HG03025 (cell line): Measurements from ENCODE around the gene CRISPLD2.

Source experiments
- ATAC-seq: cut with Tn5 transposase; IDR thresholded peaks from one replicate; pipeline ENCODE4 v1.9.1; 2021; ENCODE audit warnings: mild to moderate bottlenecking, moderate library complexity; ENCODE audit not compliant: unreplicated experiment, low FRiP score

The CRISPLD2 gene, protein sequence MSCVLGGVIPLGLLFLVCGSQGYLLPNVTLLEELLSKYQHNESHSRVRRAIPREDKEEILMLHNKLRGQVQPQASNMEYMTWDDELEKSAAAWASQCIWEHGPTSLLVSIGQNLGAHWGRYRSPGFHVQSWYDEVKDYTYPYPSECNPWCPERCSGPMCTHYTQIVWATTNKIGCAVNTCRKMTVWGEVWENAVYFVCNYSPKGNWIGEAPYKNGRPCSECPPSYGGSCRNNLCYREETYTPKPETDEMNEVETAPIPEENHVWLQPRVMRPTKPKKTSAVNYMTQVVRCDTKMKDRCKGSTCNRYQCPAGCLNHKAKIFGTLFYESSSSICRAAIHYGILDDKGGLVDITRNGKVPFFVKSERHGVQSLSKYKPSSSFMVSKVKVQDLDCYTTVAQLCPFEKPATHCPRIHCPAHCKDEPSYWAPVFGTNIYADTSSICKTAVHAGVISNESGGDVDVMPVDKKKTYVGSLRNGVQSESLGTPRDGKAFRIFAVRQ

GRCh38 chr16:84819644-84820304 is at the start of gene CRISPLD2:
Gene CRISPLD2, plus strand, starts transcription at chr16:84819985. Its CDS starts 18,511 bp downstream, at chr16:84838496.
- ATAC-seq = no peak

GRCh38 chr16:84773312-84773711 is 46.5 kb upstream of the CRISPLD2 start:
- ATAC-seq = no peak

DNA sequence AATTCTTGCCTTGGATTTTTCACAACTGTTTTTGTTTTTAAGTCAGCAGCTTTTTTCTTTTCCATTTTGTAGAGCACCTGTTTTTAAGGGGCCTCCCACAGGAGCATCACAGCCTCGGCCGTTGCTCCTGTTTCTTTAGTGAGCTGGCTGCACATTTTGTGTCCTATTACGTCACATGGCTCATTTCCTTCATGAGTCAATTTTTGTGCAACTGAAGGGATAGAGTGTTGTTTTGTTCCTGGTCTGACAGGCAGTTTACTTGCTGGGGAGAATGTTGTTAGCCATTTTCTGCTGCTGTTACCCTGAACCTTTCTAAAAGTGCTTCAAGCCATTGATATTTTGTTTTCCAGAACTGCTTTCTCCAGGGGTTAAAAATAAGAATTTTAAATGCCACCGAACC is 45.0 kb upstream of the CRISPLD2 start:
- ATAC-seq = no peak

- ATAC-seq = no peak
These were observed 44.4 kb upstream of the CRISPLD2 start for GRCh38 chr16:84775262-84775810.

DNA sequence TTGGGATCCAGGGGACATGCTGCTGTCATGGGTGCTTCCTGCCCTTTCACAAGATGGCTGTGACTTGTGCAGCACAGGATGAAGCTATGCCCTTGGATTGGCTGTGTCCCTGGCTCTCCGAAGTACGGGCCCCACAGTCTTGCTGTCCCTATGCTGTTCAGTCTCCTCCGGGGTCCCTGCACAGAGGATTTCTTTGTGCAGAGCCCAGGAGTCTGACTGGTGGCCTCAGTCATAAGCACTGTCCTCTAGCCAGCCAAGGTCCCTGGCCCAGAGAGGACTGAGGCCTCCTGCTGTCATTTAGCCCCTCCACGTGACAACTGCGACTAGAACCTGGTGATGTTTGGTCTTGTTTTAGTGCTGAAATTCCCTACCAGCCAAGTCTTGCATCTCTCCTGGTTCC is 42.4 kb upstream of the CRISPLD2 start:
- ATAC-seq = no peak

DNA sequence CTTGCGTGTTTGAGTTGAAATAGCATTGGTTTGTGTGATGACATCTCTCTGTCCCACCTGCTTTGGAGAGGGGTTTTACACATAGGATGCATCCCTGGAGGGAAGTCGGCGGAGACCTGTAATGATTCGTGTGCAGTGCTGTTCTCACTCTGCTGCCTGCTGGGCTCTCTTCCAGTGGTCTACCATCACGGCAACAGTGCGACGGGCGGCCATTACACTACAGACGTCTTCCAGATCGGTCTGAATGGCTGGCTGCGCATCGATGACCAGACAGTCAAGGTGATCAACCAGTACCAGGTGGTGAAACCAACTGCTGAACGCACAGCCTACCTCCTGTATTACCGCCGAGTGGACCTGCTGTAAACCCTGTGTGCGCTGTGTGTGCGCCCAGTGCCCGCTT is 41.1 kb upstream of the CRISPLD2 start:
- no peak for ATAC-seq

GRCh38 chr16:84780063-84780462 is 39.7 kb upstream of the CRISPLD2 start:
- no peak for ATAC-seq

DNA sequence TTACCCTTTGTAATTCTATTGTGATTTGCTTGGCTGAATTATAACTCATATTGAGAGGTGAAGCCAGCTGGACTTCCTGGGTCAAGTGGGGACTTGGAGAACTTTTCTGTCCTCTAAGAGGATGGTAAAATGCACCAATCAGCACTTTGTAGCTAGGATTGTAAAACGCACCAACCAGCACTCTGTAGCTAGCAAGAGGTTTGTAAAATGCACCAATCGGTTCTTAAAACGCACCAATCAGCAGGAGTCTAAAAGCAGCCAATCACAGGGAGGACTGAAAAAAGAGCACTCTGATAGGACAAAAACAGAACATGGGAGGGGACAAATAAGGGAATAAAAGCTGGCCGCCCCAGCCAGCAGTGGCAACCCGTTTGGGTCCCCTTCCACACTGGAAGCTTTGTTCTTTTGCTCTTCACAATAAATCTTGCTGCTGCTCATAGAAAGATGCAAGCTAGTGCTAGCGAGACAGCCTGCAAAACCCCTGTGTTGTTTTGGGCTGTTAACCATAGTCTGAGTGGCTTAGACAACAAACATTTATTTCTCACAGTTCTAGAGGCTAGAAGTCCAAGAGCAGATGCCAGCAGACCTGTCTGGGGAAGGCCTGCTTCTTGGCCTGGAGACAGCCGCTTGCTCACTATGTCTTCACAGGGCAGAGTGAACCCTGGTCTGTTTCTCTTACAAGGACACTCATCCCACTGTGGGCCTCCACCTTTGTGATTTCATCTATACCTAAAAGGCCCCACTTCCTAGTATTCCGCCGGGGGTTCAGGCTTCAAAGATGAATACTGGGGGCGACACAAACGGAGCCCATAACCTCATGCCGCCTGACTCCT is 39.0 kb upstream of the CRISPLD2 start:
- ATAC-seq = no peak

GRCh38 chr16:84782846-84783245 is 36.9 kb upstream of the CRISPLD2 start:
- no peak for ATAC-seq

DNA sequence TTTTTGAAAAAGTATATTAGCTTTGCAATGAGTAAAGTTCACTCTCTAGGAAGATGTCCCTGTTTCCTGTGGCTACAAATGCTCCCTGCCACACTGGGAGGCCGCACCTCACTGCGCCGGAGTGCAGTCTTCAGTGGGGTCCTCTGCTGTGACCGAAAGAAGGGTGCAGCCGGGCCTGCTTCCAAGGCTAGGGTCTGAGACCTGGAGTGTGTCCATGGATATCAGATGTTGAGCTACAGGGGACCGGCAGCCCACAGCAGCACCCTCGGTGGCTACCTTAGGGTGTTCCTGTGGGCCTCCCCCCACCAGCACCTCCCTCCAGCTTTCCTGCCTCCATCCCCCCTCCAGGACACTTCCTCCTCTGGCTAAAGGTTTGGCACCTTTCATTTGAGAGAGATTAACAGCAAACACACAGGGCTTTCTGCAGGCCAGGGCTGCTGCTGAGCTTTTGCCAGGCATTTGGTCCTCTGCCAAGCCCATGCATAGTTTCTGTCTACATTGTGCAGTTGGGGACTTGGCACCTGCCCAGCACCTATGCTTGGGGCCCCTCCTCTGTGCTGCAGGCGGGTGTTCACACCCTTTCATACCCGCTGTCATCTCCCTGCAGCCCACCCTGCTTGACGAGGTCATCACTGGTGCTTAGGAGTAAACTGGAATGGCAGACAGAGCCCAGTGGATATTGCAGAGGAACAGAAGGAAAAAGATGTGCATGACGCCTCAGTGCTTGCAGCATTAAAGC is 33.8 kb upstream of the CRISPLD2 start:
- ATAC-seq = no peak

DNA sequence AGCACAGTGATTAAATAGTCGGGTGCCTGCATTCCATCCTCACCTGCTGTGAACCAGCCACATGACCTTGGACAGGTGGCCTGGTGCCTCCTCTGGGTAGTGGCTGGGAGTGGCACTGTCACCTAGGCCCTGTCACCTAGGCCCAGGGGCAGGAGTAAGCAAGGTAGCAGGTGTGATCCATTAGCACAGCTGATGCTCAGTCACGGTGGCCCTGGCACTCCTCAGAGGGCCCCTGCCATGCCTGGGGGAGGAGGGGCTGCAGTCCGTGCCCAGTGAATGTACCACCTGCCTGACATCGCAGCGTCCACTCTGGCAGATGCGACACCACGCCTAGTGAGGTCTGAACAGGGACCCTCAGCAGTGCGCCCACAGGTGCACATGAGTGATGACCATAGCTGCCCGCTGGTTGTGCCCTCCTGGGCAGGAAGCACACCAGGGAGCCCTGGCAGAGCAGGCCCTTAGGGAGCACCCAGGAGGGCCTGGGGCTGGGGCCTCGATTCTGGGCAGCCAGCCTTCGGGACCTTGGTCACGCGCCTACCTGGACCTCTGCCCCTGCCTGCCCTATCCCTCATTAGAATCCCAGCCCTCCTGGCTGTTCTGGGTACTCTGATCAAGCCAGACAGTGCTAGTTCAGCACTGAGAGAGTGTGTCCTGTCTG is 33.1 kb upstream of the CRISPLD2 start:
- ATAC-seq = no peak

DNA sequence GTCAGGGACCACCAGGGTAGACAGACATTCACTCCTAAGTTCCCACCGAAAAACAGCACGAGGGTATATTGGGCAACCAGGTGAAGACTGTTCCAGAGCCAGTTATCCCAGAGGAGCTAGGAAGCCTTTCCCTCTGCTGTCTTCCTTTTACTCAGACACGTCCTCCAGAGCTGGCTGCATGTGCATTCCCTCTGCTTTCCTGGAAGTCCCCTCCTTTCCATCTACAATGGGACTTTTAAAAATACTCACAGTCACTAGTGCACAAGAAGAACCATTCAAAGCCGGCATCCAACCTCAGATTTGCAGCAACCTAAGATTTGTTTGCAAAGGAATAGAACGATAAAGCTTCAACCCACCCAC is 32.5 kb upstream of the CRISPLD2 start:
- ATAC-seq = no peak

- no peak for ATAC-seq
These were observed 30.8 kb upstream of the CRISPLD2 start for GRCh38 chr16:84788920-84789391.

DNA sequence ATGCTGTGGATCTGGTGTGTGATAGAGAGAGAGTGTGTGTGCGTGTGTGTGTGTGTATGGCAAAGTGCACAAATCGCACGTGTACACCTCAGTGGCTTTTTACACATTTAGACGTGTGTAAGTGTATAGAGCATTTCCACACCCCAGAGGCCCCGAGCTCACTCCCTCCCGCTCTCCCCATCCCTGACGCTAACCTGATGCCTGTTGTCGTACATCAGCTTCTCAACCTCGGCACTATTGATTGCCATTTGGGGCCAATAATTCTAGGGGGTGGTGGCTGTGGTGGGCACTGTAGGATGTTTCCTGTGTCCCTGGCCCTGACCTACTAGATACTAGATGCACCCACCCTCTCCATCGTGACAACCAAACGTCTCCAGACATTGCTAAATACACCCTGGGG is 30.4 kb upstream of the CRISPLD2 start:
- ATAC-seq = no peak

DNA sequence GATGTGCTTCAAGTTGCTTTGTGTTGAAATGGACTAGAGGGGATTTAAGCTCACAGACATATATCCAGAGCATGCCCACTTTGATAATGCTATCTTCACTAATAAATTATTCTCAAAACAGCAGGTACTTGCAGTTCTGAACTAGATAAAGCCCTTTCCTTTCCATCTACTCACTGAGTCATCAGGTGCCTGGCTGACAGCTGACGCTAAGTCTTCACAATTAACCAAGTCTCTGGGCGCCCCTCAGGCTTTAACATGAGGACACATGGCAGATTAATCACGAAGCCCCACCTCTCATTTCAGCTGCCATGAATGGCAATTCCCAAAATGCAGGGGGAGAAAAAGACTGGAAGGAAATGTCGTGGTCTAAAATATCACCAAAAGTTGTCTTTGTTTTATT is 29.5 kb upstream of the CRISPLD2 start:
- ATAC-seq = no peak

GRCh38 chr16:84791088-84791487 is 28.7 kb upstream of the CRISPLD2 start:
- no peak for ATAC-seq

- no peak for ATAC-seq
These were observed 28.3 kb upstream of the CRISPLD2 start for GRCh38 chr16:84791501-84791900.

DNA sequence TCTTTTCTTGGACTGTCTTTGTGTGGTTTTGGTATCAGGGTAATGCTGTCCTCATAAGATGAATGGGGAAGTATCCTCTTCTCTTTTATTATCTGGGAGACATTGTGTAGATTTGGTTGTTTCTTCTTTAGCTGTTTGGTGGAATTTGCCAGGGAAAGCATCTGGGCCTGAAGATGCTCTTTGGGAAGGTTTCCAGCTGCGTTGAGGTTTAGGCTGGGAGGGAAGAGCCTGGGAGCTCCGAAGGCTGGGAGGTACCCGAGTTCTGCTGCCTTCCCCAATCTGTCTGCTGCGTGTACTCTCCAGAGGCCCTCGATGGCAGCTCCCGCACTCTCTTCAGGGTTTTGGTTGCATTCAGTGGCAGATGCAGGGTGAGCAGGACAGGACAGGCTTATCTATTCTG is 25.6 kb upstream of the CRISPLD2 start:
- ATAC-seq = no peak

- ATAC-seq = no peak
These were observed 25.2 kb upstream of the CRISPLD2 start for GRCh38 chr16:84794626-84795025.
